Neural cell (in vitro differentiated cells): ENCODE data around the gene ZNF618.

Source experiments
- EP300 ChIP-seq: fragments of 450-650 bp; conservative IDR thresholded peaks from 2 replicates; pipeline ENCODE4 v1.6.1; 2014; ENCODE audit warnings: antibody characterized with exemption, mild to moderate bottlenecking, moderate library complexity; ENCODE audit not compliant: poor library complexity, severe bottlenecking
- EZH2 ChIP-seq: fragments of 200-600, 300-800 bp; shearing (Covaris generic), sonication (generic); IDR thresholded peaks from 2 replicates; pipeline ENCODE4 v1.6.1; 2014; ENCODE audit warnings: antibody characterized with exemption, low read length, borderline replicate concordance, mild to moderate bottlenecking; ENCODE audit not compliant: insufficient read depth, poor library complexity, severe bottlenecking
- POLR2AphosphoS5 ChIP-seq: IDR thresholded peaks from 2 replicates; pipeline ENCODE4 v1.6.1; 2012
- SMC3 ChIP-seq: fragments of 450-650 bp; conservative IDR thresholded peaks from 2 replicates; pipeline ENCODE4 v1.6.1; 2014; ENCODE audit warnings: antibody characterized with exemption, mild to moderate bottlenecking, moderate library complexity; ENCODE audit not compliant: poor library complexity
- TAF1 ChIP-seq: IDR thresholded peaks from 2 replicates; pipeline ENCODE4 v1.6.1; 2012; ENCODE audit warnings: low read depth
- TF ChIP-seq, protein P1 (sequence below): fragments of 450-650 bp; IDR thresholded peaks from 2 replicates; pipeline ENCODE4 v1.5.1; 2014; ENCODE audit warnings: antibody characterized with exemption, mild to moderate bottlenecking, moderate library complexity; ENCODE audit not compliant: poor library complexity, severe bottlenecking

DNA sequence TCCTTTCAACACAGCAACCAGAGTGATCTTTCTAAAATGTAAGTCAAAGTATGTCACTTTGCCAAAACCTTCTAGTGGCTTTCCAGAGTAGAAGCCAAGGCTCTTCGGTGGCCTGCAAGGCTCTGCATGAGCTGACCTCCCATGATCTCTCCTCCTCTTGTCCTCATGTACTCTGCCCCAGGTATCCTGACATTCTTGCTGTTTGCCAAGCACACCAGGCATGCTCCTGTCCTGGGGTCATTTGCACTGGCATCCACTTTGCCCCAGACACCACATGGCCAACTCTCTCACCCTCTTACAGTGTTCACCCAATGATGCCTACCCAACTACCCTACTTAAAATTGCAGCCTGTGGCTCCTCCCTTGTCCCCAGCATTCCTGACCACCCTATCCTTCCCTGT, 86.3 kb downstream of the ZNF618 start:
- no peak for TF ChIP-seq EZH2
- TF ChIP-seq, protein P1, sequence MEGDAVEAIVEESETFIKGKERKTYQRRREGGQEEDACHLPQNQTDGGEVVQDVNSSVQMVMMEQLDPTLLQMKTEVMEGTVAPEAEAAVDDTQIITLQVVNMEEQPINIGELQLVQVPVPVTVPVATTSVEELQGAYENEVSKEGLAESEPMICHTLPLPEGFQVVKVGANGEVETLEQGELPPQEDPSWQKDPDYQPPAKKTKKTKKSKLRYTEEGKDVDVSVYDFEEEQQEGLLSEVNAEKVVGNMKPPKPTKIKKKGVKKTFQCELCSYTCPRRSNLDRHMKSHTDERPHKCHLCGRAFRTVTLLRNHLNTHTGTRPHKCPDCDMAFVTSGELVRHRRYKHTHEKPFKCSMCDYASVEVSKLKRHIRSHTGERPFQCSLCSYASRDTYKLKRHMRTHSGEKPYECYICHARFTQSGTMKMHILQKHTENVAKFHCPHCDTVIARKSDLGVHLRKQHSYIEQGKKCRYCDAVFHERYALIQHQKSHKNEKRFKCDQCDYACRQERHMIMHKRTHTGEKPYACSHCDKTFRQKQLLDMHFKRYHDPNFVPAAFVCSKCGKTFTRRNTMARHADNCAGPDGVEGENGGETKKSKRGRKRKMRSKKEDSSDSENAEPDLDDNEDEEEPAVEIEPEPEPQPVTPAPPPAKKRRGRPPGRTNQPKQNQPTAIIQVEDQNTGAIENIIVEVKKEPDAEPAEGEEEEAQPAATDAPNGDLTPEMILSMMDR = no peak
- no peak for TF ChIP-seq EP300
- TF ChIP-seq SMC3 = no peak
- TF ChIP-seq TAF1 = no peak
- no peak for TF ChIP-seq POLR2AphosphoS5
